ENCODE results near the gene NINJ1.

GRCh38 chr9:93098236-93098946 lies 35.7 kb downstream of the NINJ1 start:
- TF ChIP-seq SUZ12 (IDR thresholded peaks at IDR 0.05; ENCODE audit: extremely low read depth, insufficient read depth, insufficient read length) (no peak), ZNF274 (IDR thresholded peaks at IDR 0.05; ENCODE audit: low read depth, low read length) (no peak), YY1 (IDR thresholded peaks at IDR 0.05; ENCODE audit: insufficient read depth, insufficient read length) (no peak)
